NCI-H82 treated with DMSO at 0.1 percent for 48 hours (cell line): ENCODE data around the gene SMAD2.
A peak's percentile ranks its signal among the peaks of the same experiment; 100 is the strongest.
"Not testable (repeated sequence)": the region's sequence is repeated elsewhere in the genome, so short reads cannot be mapped to it uniquely, and the experiment has no call there.

Experiments
- DNase-seq: peaks from one replicate; lab custom pipeline; 2025; ENCODE audit not compliant: unreplicated experiment; lab: John Stamatoyannopoulos, UW

Gene SMAD2

DNA sequence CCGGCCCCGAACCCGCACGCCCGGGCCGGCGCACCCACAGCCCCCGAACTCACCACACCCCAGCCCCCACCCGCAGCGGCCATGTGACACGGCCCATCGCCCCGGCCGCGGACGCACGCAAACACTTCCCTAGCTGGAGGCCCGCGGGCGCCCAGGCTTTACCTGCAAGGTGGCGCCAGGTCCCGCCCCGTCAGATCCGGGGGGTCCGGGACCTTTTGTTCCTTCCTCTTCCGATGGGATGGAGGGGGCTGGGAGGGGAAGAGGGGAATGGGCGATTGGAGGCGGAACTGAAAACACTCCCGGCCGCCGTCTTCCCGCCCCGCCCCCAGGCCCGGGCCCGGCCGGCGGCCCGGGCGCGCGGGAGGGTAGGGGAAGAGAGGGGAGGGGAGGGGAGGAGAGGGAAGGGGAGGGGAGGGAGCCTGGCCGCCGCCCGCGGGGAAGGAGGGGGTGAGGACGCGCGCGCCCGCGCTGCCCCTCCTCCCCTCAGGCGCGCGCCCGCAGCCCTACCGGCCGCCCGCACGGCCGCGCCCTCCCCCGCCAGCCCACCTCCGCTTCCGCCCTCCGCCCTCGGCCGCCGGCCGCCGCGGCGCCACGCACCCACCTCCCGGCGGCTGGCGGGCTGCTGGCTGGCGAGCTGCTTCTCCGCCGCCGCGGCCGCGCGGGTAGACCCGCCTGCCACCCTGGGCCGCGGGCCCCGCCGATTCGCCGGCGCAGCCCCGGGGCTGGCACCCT is at the start of gene SMAD2:
TSS of gene SMAD2 (minus strand) at position 461 of the 732 bp plus-strand sequence. CDS start 33,903 bp downstream, outside the sequence.
- DNase-seq: peak; percentile 64

DNA sequence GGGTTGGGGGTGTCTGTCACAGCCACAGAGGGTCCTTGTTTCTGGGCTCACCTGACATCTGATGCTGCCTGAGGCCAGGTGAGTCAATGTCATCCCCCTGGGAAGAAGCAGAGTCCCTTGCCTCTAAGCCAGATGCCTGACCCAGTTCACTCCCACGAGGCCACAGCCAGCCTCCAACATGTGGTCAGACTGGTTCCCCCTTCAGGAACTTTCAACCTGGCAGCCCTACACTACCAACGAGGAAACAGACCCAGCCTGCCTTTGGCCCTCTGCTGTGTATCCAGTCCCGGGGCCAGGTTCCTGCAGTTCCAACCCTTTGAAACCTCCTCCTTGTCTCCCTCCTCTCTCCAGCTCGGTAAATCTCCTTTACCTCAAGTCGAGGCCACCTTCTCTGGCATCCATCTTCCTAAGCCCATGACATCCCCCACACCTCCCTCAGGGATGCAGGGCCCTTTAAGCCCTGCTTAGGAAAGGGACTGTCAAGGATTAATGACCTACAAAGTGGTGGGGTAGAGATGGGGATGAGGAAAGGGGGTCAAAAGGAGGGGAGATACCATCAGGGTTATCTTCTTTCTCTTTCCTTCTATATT is 49.2 kb upstream of the SMAD2 start:
- DNase-seq: peak; percentile 63

DNA sequence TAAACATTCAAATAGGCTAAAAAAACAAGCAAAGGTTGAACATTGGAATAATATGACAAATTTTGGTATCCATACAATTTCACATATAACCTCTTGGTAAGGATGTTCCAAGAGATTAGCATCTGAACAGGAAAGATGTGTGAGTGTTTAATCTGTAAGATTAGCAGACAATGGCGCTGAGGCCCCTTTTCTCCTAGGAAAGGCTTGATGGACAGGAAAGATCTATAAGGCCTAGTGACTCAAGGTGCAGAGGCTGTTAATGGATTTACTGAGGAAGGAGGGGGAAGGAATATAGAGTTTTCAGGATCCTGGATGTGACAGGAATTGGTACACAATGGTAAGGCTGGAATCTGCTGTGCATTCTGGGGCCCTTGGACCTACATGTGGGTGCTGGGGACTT is 48.1 kb upstream of the SMAD2 start:
- DNase-seq: peak; percentile 66

DNA sequence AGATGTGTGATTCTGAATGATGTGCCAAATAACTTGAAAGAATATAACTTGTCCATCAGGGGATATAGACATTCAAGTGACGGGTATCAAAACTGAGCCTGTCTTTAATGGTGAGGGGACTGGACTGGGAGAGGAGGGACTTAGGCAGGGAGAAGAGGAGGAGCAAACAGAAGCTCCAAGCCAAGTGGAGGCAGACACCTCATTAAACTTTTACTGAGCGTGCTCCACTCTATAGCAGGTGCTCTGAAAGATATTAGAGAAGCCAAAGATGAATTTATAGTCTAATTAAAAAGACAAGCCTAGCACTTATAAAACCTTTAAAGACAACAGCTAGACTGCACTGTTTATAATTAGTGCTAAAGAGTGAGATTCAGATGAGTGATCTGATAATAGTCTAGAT is 47.7 kb upstream of the SMAD2 start:
- DNase-seq: no peak

DNA sequence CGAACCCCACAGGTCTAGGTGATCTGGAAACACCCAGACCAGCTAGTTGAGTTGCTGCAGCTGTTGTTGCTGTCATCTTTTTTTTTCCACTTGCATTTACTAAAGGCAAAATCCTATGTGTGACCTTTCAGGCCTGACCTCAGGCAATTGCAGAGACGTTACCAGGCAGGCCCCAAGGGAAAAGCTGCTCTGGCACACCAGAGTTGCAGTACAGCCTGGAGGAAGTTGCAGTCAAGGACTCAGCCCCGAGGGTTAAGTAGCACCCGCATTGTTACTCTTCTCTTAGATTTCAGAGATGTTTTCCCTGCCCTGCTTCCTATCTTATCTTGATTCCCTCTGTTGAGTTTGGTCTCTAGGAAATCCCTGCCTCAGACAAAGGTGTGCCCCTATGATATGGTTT is 45.2 kb upstream of the SMAD2 start:
- no peak for DNase-seq

DNA sequence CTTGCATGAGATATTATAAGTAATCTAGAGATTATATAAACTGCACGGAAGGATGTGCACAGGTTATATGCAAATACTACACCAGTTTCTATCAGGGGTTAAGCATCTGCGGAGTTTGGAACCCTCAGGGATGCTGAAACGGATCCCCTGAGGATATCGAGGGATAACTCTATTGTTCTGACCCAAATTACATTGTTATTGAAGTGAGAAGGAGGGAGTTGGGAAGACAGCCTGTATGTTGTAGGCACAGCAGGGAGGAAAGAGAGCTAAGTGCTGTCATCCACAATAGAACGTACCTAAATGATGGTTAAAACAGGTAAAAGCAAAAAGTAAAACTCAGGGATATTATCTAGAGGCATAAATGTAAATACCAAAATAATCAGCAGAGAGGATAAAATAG is 44.6 kb upstream of the SMAD2 start:
- DNase-seq: no peak

DNA sequence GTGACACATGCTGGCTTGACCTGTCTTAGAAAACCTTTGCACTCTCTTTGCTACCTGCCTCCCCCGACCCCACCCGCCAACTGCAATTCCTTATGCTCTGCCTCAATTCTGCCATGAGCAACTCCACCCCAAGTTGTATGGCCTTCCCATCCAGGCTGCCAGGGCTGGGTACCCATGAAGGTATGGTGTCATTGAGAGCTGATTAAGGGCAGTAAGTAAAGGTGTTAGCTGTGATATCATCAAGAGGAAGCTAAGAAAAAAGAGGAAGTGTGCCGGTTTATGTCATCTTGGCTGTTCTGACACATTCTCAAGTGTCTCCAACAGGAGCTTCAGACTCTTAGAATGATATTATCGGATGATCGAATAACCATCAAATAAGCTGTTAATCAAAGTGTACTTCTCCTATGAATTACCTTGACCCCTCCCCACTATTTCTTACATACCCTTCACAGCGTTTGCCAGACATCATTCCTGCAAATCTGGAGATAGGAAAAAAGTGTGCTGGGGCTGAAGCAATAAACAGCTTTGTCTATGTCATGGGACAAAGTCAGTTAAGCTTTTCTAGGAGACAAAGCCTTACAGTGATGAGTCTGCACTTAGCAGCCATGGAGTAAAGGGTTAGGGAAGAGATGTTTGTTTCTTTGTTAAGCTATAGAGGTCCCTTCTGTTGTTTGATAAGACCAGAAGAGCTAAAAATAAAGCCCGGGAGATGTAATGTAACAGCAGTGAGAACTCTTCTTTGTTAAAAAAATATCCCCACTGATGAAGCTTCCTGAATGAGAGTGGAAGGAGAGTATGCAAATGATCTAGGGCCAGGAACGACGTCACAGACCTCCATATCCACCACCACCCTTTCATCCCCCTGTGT is 40.4 kb upstream of the SMAD2 start:
- no peak for DNase-seq

DNA sequence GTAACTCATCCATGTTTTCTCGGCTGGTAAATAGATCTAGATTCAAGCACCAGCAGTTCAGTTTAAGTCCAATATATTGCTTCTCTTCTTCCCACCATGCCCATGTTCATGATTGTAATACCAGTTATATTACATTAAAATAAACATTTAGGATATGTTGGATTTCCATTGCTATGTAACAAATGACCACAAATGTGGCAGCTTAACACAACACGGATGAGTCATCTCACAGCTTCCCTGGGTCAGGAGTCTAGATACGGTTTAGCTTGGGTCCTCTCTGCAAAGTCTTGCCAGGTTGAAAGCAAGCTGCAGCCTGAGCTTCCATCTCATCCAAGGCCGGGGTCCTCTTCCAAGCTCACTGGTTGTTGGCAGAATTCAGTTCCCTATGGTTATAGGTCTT is 39.4 kb upstream of the SMAD2 start:
- no peak for DNase-seq

DNA sequence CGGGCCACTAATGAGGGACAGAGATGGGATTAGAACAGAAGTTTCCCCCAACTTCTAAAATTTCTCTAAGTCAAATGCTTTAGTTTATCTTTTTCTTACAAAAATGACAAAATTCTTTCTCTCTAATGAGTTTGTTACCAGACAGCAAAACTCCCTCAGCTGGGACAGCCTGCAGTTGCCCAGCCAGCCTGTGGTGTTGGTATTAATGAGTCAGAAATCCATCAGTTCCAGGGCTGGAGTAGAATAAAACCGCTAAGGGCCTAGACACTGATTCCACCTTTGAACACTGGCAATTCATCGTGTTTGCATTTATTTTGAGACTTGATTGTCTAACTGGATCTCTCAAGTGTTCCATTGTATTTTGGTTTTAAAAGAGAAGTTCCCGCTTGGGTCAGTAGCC is 38.3 kb upstream of the SMAD2 start:
- no peak for DNase-seq

DNA sequence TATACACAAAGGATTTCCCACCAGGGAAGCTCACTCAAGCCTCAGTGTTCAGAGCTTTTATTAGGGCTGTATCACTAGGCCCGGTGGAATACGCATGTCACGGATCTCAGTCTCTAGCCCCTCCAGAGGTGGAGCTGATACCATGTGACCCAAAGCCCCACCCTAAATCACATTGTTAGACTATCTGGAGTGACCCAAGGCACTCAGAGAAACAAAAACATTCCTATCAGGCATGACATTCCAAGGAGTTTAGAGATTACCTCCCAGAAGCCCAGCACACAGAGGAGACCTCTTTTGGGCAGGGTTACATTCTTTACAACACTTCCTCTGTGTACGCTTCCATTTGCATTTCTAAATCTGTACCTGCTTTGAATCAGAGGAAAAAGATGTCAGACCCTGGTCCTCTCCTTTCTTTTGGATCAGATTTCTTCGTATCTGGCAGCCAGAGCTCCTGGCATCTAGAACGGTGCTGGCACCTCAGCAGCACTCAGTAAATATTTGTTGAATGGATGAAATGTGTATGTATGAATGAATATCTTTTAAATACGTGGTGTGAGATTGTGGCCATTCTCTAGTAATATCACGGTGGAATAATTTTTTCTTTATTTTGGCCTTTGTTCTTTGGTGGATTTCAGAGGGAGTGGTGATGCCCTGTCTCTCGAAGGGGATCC is 37.7 kb upstream of the SMAD2 start:
- DNase-seq: no peak

DNA sequence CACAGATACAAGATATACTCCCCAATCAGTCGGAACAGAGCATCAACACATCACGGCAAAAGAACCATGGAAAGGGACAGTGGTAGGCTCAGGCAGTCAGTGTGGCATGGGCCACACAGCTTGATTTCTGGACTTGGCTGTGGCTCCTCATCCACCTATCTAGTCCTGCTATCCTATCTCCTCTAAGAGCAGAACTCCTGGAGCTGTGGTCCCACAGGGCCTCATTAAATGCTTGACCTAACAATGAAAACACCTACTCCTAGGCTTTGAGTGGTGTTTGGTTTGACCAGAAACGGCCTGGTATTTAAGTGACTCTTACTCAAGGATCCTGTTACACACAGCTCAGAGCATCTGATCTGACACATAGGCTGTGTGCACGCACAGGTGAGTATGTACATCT is 33.6 kb upstream of the SMAD2 start:
- no peak for DNase-seq

DNA sequence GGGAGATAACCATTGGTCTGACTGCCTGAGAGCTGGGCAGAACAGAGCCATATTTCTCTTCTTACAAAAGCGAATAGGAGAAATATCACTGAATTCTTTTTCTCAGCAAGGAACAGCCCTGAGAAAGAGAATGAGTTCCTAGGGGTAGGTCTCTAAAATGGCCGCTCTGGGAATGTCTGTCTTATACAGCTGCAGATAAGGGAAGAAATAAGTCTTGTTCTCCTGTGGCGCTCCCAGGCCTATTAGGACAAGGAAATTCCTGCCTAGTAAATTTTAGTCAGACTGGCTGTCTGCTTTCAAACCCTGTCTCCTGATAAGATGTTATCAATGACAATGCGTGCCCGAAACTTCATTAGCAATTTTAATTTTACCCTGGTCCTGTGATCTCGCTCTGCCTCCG is 30.5 kb upstream of the SMAD2 start:
- DNase-seq: not testable (repeated sequence)

DNA sequence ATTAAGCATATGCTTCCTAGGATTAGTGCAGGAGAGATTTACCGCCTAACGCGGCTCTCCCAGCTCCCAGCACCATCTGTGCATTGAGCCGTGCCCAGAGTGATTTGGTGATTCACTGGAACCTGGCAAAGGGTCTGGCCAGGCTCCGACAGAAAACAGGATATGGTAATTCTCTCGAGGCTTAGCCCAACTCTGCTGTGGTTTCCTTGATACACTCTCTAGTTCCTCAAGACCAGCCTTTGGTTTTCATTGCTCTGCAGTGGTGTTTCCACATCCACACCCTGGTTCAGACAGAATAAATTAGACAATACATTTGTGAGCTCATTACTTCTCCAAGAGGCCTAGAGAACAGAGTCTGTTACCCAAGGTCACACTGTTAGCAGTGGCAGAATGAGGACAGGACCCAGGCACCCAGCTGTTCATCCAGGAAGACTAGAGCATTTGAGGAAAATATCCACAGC is 23.0 kb upstream of the SMAD2 start:
- peak; percentile 86 for DNase-seq

DNA sequence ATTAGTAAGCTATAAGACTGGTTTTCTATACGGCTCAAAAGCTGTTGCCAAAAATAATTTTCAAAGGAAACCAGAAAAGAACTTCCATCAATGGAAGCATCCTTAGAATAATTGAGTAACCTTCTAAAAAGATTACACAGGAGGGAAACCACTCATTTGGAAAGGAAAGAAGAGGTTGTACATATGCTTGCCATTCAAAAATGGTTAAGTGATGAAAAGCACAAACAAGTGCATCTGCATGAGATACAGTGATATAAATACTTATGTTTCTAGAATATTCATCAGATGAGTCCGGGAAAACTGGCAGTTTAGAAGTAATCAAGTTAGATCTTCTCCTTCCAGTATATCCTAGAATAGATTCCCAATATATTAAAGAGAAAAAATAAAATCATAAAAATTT is 20.1 kb upstream of the SMAD2 start:
- DNase-seq: no peak

DNA sequence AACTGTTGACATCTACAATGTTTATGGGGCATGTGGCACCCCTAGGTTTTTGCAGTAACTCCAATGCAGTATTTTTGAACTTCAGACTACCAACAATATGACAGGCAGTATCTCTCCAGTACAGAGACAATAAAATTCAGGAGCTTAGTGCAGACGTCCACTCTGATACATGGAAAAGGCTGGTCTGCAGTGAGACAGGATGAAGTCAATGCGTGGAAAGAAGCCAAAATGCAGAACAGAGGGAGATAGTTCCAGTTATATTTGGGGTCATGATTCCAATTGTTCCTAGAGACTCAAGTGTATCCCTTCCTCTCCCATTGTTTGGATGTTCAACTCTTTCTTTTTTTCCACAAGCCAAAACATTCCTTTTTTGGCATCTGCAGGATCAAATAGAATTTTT is 18.7 kb upstream of the SMAD2 start:
- no peak for DNase-seq

DNA sequence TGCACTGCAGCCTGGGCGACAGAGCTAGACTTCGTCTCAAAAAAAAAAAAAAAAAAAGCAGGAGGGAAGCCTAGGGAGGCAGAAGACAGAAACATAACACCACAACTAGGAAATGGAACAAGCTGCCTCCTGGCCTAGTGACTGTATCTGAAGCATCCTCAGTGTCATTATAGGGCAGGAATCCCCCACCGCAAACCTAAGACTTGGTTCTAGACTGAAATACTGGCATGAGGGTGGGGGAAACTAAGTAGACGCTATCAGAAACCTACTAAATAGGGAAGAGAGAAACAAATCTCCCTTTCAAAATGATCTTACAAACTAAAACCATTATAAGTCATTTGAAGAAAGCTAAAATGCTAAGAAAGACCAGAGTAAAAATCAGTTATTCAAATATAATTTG is 16.4 kb upstream of the SMAD2 start:
- DNase-seq: no peak

DNA sequence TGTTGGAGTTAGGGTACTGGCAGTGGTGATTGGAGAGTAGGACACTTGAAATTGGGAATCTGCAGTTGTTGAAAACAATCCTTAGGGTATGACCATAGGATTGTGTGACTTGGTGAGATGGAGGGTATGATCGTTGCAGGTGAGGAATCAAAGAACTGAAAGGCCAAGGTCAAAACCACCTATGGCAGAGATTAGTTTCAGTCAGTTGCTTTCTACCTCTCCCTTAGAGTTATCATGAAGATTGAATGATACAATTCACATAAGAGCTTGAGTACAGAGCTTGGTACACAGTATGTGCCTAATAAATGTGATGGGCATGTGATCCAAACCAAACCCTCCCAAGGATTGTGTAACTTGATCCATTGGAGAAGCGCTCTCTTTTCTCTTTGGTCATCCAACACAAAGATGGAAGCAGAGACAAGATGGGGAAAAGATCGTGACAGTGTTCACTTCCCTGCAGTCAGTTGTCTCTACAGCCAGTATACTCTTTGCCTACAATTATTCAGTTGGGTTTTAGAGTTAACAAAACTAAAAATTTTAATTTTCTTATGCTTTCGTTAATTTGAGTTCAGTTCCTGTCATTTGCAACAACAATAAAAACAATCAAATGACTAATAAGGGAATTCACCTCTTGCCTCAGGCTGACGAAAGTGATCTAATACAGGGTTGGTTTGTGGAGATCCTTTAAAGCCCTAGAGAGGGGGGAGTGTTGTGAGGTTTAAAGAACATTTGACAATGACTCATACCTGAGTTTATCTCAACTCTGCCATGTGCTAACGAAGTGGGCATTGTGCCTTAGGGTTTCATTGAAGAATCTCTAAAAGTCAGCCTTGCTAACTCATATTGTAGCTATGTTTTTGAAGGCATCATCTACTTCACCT is 14.8 kb upstream of the SMAD2 start:
- DNase-seq: no peak

DNA sequence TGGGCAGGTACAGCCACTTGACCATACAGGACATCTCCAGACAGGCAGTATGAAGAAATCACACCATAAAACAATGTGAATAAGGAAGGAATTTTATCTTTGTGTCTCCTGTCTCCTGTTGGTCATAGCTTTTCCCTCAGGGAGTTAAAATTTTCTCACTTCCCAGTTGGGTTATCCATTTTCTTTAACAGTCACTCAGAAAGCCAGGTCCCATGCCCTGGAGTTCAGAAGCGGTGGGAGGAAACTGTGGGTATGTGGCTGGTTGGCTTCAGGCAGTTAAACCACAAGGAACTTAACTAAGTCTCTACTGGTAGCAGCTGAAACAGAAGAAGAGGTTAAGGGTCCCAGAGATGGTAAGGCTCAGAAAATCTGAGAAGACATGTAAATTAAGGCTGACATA is 6.5 kb upstream of the SMAD2 start:
- no peak for DNase-seq

DNA sequence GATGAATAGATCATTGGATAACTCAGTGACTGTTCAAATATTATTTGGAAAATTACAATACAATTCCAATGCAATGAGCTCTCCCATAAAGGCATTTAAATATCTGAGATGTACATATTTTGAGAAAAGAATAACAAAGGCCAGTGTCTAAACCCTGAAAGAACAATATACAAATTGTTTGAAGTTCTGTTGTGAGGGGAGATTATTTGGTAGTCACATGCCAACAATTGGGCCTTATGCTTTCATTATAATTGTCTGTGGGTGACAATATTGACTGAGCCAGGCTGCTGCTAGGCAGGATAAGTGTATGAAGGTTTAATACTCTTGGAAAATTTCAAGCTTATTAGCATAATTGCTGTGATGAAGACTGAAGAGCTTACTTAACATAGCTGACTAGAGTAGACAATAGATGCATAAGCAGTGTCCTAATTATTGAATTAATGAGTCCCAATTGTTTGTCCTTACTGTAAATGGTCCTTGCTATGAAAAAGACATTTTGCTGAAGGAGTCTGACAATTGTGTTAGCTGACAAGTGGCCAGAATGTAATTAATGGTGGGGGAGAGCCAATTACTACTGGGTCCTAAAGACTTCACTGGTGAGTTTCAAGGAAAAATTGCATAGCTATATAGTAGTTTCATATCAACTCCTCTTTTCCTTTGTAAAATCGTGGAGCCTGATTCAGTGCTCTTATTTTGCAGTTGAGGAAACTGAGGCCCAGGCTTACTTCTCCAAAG is 5.0 kb upstream of the SMAD2 start:
- DNase-seq: no peak

DNA sequence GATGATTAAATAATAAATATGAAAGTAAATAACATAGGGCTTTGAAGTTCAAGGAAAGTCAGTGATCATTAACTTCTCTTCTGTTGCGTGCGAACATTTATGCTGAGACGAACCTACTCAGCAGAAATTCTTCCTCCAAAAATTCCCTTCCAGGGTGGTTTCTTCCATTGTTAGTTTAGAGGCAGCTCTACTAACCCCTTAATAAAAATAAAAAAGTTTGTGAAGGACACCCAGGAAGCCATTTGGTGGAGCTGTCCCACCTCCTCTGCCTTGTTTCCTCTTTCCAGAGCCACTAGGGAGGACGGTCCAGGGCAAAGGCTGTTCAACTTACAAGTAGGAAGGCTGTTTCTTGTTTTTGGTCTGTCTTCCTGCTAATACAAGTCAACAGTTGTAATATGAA is 2.1 kb upstream of the SMAD2 start:
- DNase-seq: no peak
